H1 (cell line): Measurements from ENCODE around the gene GRID1. TPM values are rescaled to one million over a fixed set of nuclear protein-coding genes. Genes with fewer than 3 reads are reported as not detected.

Source experiments
- CTCF ChIA-PET: fragments of 300-600 bp; sonication (Branson Sonifier 250); formaldehyde crosslinking; loops from one replicate; lab custom pipeline; 2021; ENCODE audit not compliant: partially characterized antibody; lab: Charles Lee
- POLR2A ChIA-PET: fragments of 300-600 bp; sonication (Branson Sonifier 250); formaldehyde crosslinking; loops from one replicate; lab custom pipeline; 2021; ENCODE audit warnings: inconsistent platforms; ENCODE audit not compliant: partially characterized antibody; lab: Charles Lee
- DNase-seq, 2 experiments: peaks; one replicate each; pipeline versions ENCODE4 v3.0.0 to v3.0.0-alpha.2; 2010 to 2022; ENCODE audit warnings: low spot score in 2 of 2, low read depth in 1 of 2, mixed read lengths in 1 of 2
- FAIRE-seq: peaks from 2 replicates; lab custom pipeline; 2011; peaks lifted over from hg19 to GRCh38; lab: Jason Lieb, UNC
- H2AFZ ChIP-seq: 2 replicates; pipeline ENCODE4 v1.8.1; 2012; ENCODE audit warnings: low read length, inconsistent platforms
- H2AK5ac ChIP-seq: 2 replicates; pipeline ENCODE4 v1.6.1; 2013; ENCODE audit warnings: low read depth, low read length
- H2BK120ac ChIP-seq: replicated peaks from 2 replicates; pipeline ENCODE3; 2013; ENCODE audit warnings: low read depth, low read length, inconsistent platforms
- H2BK12ac ChIP-seq: 2 replicates; pipeline ENCODE4 v1.6.1; 2013; ENCODE audit warnings: low read depth, low read length
- H2BK15ac ChIP-seq: 2 replicates; pipeline ENCODE4 v1.6.1; 2013; ENCODE audit warnings: low read length
- H2BK20ac ChIP-seq: 2 replicates; pipeline ENCODE4 v1.6.1; 2013; ENCODE audit warnings: low read length
- H2BK5ac ChIP-seq: 2 replicates; pipeline ENCODE4 v1.6.1; 2013; ENCODE audit warnings: low read depth, low read length
- H3K14ac ChIP-seq: 2 replicates; pipeline ENCODE4 v1.6.1; 2013; ENCODE audit warnings: inconsistent platforms; ENCODE audit not compliant: insufficient read length
- H3K18ac ChIP-seq: 2 replicates; pipeline ENCODE4 v1.6.1; 2013; ENCODE audit warnings: low read length; ENCODE audit errors: extremely low read depth
- H3K23ac ChIP-seq: 2 replicates; pipeline ENCODE4 v1.6.1; 2013; ENCODE audit warnings: inconsistent platforms; ENCODE audit not compliant: insufficient read length
- H3K23me2 ChIP-seq: 2 replicates; pipeline ENCODE4 v1.6.1; 2013; ENCODE audit warnings: low read depth, low read length
- H3K27ac ChIP-seq: 2 replicates; pipeline ENCODE4 v1.6.1; 2011; ENCODE audit warnings: low read depth, low read length, inconsistent platforms
- H3K27me3 ChIP-seq, 4 experiments: replicated peaks in 1 of 4; 1 replicate in 1 of 4; 2 replicates in 3 of 4; pipeline versions ENCODE4 v1.6.1 to v1.8.1; 2011 to 2013; ENCODE audit warnings: low read length in 3 of 4, mild to moderate bottlenecking in 3 of 4, inconsistent platforms in 2 of 4, mixed read lengths in 2 of 4, moderate library complexity in 1 of 4; ENCODE audit not compliant: control insufficient read depth in 3 of 4, insufficient read depth in 3 of 4; ENCODE audit errors: extremely low read depth in 1 of 4
- H3K36me3 ChIP-seq, 4 experiments: 2 replicates each; pipeline versions ENCODE4 v1.6.1 to v1.8.1; 2011 to 2013; ENCODE audit warnings: mild to moderate bottlenecking in 4 of 4, low read length in 3 of 4, moderate library complexity in 2 of 4, control low read depth in 1 of 4, inconsistent platforms in 1 of 4; ENCODE audit not compliant: insufficient read depth in 4 of 4, control insufficient read depth in 2 of 4
- H3K4ac ChIP-seq: replicated peaks from 2 replicates; pipeline ENCODE3; 2013; ENCODE audit warnings: low read length, low read depth, mixed read lengths, inconsistent platforms; ENCODE audit not compliant: insufficient read length
- H3K4me1 ChIP-seq, 4 experiments: replicated peaks in 1 of 4; 1 replicate in 1 of 4; 2 replicates in 3 of 4; pipeline versions ENCODE4 v1.6.1 to v1.8.1; 2011 to 2013; ENCODE audit warnings: low read length in 3 of 4, inconsistent platforms in 2 of 4, mixed read lengths in 1 of 4; ENCODE audit not compliant: insufficient read depth in 4 of 4, control insufficient read depth in 3 of 4
- H3K4me2 ChIP-seq, 2 experiments: 2 replicates each; pipeline versions ENCODE4 v1.6.1 to v1.8.1; 2011 to 2013; ENCODE audit warnings: low read depth in 2 of 2, low read length in 2 of 2, control low read depth in 1 of 2, inconsistent platforms in 1 of 2, mild to moderate bottlenecking in 1 of 2; ENCODE audit not compliant: insufficient read depth in 1 of 2
- H3K4me3 ChIP-seq, 4 experiments: fragments of 200-600, 300-600 bp in 1 of 4; sonication (generic), shearing (Covaris generic), sonication (Bioruptor Twin) in 1 of 4; 2 replicates each; pipeline versions ENCODE4 v1.5.1 to v1.8.1; 2011 to 2016; ENCODE audit warnings: low read length in 4 of 4, low read depth in 3 of 4, control low read depth in 2 of 4, inconsistent platforms in 2 of 4, mild to moderate bottlenecking in 2 of 4, mixed read lengths in 1 of 4, moderate library complexity in 1 of 4; ENCODE audit not compliant: insufficient read depth in 2 of 4; ENCODE audit errors: extremely low read depth in 1 of 4
- H3K56ac ChIP-seq: replicated peaks from 2 replicates; pipeline ENCODE3; 2013; ENCODE audit warnings: low read depth, mild to moderate bottlenecking, mixed read lengths, low read length, inconsistent platforms; ENCODE audit not compliant: insufficient read length
- H3K79me1 ChIP-seq: 2 replicates; pipeline ENCODE4 v1.6.1; 2013; ENCODE audit warnings: low read depth, low read length, control low read depth
- H3K79me2 ChIP-seq, 2 experiments: 2 replicates each; pipeline versions ENCODE4 v1.6.1 to v1.8.1; 2012 to 2013; ENCODE audit warnings: low read length in 2 of 2, mild to moderate bottlenecking in 2 of 2, inconsistent platforms in 1 of 2; ENCODE audit not compliant: insufficient read depth in 2 of 2, control insufficient read depth in 1 of 2
- H3K9ac ChIP-seq, 4 experiments: replicated peaks in 1 of 4; 1 replicate in 1 of 4; 2 replicates in 3 of 4; pipeline versions ENCODE4 v1.6.1 to v1.8.1; 2011 to 2013; ENCODE audit warnings: low read depth in 3 of 4, low read length in 3 of 4, control low read depth in 2 of 4, mild to moderate bottlenecking in 2 of 4, moderate library complexity in 2 of 4, inconsistent platforms in 1 of 4; ENCODE audit errors: extremely low read depth in 1 of 4
- H3K9me3 ChIP-seq, 2 experiments: 2 replicates each; pipeline versions ENCODE4 v1.6.1 to v1.8.1; 2012 to 2013; ENCODE audit warnings: mild to moderate bottlenecking in 2 of 2, moderate library complexity in 2 of 2, control low read depth in 1 of 2, inconsistent platforms in 1 of 2, low read depth in 1 of 2, low read length in 1 of 2, mixed read lengths in 1 of 2; ENCODE audit not compliant: insufficient read depth in 2 of 2
- H4K20me1 ChIP-seq, 2 experiments: replicated peaks in 1 of 2; 2 replicates each; pipeline versions ENCODE3 to v1.8.1; 2011 to 2013; ENCODE audit warnings: inconsistent platforms in 2 of 2, low read length in 2 of 2, mild to moderate bottlenecking in 1 of 2; ENCODE audit not compliant: insufficient read depth in 2 of 2, control insufficient read depth in 1 of 2
- H4K5ac ChIP-seq: 2 replicates; pipeline ENCODE4 v1.6.1; 2013; ENCODE audit warnings: low read length, low read depth, mixed read lengths, inconsistent platforms; ENCODE audit not compliant: insufficient read length
- H4K8ac ChIP-seq: 2 replicates; pipeline ENCODE4 v1.8.0; 2013; ENCODE audit warnings: mild to moderate bottlenecking, moderate library complexity, low read length, inconsistent platforms; ENCODE audit not compliant: insufficient read depth; ENCODE audit errors: extremely low read depth
- H4K91ac ChIP-seq: replicated peaks from 2 replicates; pipeline ENCODE3; 2013; ENCODE audit warnings: low read length, mixed read lengths, inconsistent platforms; ENCODE audit not compliant: insufficient read length
- CHD1 ChIP-seq: IDR thresholded peaks from 2 replicates; pipeline ENCODE4 v1.6.1; 2012; ENCODE audit warnings: low read depth, low read length, improper control_type of control experiment
- EGR1 ChIP-seq: IDR thresholded peaks from 2 replicates; pipeline ENCODE4 v1.6.1; 2011; ENCODE audit warnings: low read depth, low read length, borderline replicate concordance
- EZH2 ChIP-seq: fragments of 200-600 bp; sonication (generic); IDR thresholded peaks from 2 replicates; pipeline ENCODE4 v1.7.1; 2012; ENCODE audit warnings: low read depth, mild to moderate bottlenecking, moderate library complexity, low read length, inconsistent platforms; ENCODE audit not compliant: severe bottlenecking
- FOSL1 ChIP-seq: IDR thresholded peaks from 2 replicates; pipeline ENCODE4 v1.6.1; 2011; ENCODE audit warnings: mild to moderate bottlenecking, low read depth, low read length, moderate library complexity; ENCODE audit not compliant: insufficient read depth
- HDAC6 ChIP-seq: IDR thresholded peaks from one replicate; pipeline ENCODE4 v1.7.1; 2012; ENCODE audit warnings: low read depth, mild to moderate bottlenecking, inconsistent platforms, low read length, moderate library complexity
- KDM4A ChIP-seq: IDR thresholded peaks from one replicate; pipeline ENCODE4 v1.7.1; 2012; ENCODE audit warnings: low read depth, mild to moderate bottlenecking, moderate library complexity, low read length, inconsistent platforms; ENCODE audit not compliant: severe bottlenecking
- POU5F1 ChIP-seq: IDR thresholded peaks from 2 replicates; pipeline ENCODE4 v1.6.1; 2011; ENCODE audit warnings: low read depth, mild to moderate bottlenecking, low read length, moderate library complexity
- USF2 ChIP-seq: IDR thresholded peaks from 2 replicates; pipeline ENCODE4 v1.6.1; 2011; ENCODE audit warnings: low read length, improper control_type of control experiment
- WGBS, 2 experiments: shearing (Covaris generic) in 1 of 2; methylation state at CpG; one replicate each; pipeline versions ENCODE4 v1.1.6 to v1.1.7; 2013 to 2015; ENCODE audit warnings: low lambda C conversion rate in 2 of 2, mixed read lengths in 2 of 2, inconsistent platforms in 1 of 2, low coverage in 1 of 2, missing lambda C conversion rate in 1 of 2; ENCODE audit not compliant: insufficient replicate concordance in 2 of 2, insufficient coverage in 1 of 2, insufficient read length in 1 of 2; ENCODE audit errors: extremely low coverage in 1 of 2, missing lambda C conversion rate in 1 of 2; 5-methylcytosine and 5-hydroxymethylcytosine counted together
- polyA plus RNA-seq, 7 experiments: library from polyadenylated mRNA; depleted of rRNA in 3 of 7; stranded (reverse) in 5 of 7; unstranded in 2 of 7; fragments of >200 nt in 5 of 7; fragments of 200-250 nt in 2 of 7; gene quantifications; 1 replicate in 5 of 7; 2 replicates in 1 of 7; 4 replicates in 1 of 7; pipeline versions ENCODE4 v1.2.1 to v1.2.3, GENCODE V29; 2011 to 2013; ENCODE audit warnings: missing spikeins in 2 of 7, mixed read lengths in 2 of 7
- total RNA-seq: library from RNA; stranded (reverse); fragmentation: NEBNext Ultra II Directional; extraction: Animal tissue kit (Norgen Biotek cat#: 25700); gene quantifications from 2 replicates; pipeline ENCODE4 v1.2.1, GENCODE V29; 2021
- TF ChIP-seq, protein P1 (sequence below): IDR thresholded peaks from 2 replicates; pipeline ENCODE4 v1.6.1; 2012; ENCODE audit warnings: inconsistent platforms

Gene GRID1
- total and polyA plus RNA-seq, 2 of the 8 experiments (the other 6 are each of a cell fraction or from before 2014, with no cell fraction given) = 0.22 to 0.30 TPM

DNA sequence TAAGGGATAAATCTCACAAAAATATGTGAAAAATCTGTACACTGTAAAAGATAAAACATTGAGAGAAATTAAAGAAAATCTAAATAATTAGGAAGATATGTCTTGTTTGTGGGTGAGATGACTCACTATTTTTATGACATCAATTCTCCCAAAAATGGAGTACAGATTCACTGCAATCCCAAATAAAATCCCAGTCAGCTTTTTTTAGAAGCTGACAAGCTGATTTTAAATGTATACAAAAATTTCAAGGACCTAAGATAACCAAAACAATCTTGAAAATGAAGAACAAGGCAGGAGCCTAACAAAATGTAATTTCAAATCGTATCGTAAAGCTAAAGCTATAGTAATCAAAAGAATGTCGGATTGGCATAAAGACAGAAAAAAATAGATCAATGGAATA, 458.1 kb downstream of the GRID1 start:
- H2BK20ac ChIP-seq = no peak overlapping the region
- H4K5ac ChIP-seq = no peak overlapping the region
- H4K20me1 ChIP-seq = no peaks in the 10 kb centered on the region
- CTCF ChIA-PET = no interaction called here
- DNase-seq (no peak), FAIRE-seq (no peak)
- no peak overlapping the region for H2BK12ac ChIP-seq
- no peaks in the 10 kb centered on the region for H3K79me2 ChIP-seq
- H3K18ac ChIP-seq = no peak overlapping the region
- no peaks in the 10 kb centered on the region for H3K23me2 ChIP-seq
- no peak overlapping the region for H3K4me2 ChIP-seq
- no peak overlapping the region for H3K9ac ChIP-seq
- no peak overlapping the region for H3K4ac ChIP-seq
- H3K56ac ChIP-seq = no peak overlapping the region
- H2AFZ ChIP-seq = no peak overlapping the region
- no peak overlapping the region for H2BK5ac ChIP-seq
- H3K4me3 ChIP-seq = no peak overlapping the region
- H2BK15ac ChIP-seq = no peak overlapping the region
- H2BK120ac ChIP-seq = no peak overlapping the region
- no peaks in the 10 kb centered on the region for H3K4me1 ChIP-seq
- H3K23ac ChIP-seq = no peak overlapping the region
- H3K14ac ChIP-seq = no peak overlapping the region
- H3K36me3 ChIP-seq = no peaks in the 10 kb centered on the region
- no peaks in the 10 kb centered on the region for H3K9me3 ChIP-seq
- no peak overlapping the region for H3K27ac ChIP-seq
- 92% methylated on average over 3 of the region's 3 CpGs; no CpG with 5 or more reads in 1 of the 2 experiments for whole genome bisulfite sequencing, 2 experiments
- no peaks in the 10 kb centered on the region for H3K27me3 ChIP-seq
- no peak overlapping the region for H4K8ac ChIP-seq
- TF ChIP-seq EGR1 = no peak
- no peak for TF ChIP-seq POU5F1
- TF ChIP-seq FOSL1 = no peak
- no peak for TF ChIP-seq HDAC6
- TF ChIP-seq, protein P1, sequence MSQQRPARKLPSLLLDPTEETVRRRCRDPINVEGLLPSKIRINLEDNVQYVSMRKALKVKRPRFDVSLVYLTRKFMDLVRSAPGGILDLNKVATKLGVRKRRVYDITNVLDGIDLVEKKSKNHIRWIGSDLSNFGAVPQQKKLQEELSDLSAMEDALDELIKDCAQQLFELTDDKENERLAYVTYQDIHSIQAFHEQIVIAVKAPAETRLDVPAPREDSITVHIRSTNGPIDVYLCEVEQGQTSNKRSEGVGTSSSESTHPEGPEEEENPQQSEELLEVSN = no peak
- no peak for TF ChIP-seq KDM4A
- no peak for TF ChIP-seq CHD1
- TF ChIP-seq USF2 = no peak
- TF ChIP-seq EZH2 = no peak
- H4K91ac ChIP-seq = no peak overlapping the region
- H3K79me1 ChIP-seq = no peaks in the 10 kb centered on the region
- POLR2A ChIA-PET = no interaction called here
- H2AK5ac ChIP-seq = no peak overlapping the region
